Measurements from ENCODE around the gene ATG9A. TPM values are rescaled to one million over a fixed set of nuclear protein-coding genes. Genes with fewer than 3 reads are reported as not detected.
"Not testable (repeated sequence)": the region's sequence is repeated elsewhere in the genome, so short reads cannot be mapped to it uniquely, and the experiment has no call there.

ATG9A gene
- total RNA-seq, 1 experiment from 2014 or later: 16.6 TPM

- Histone ChIP-seq H3K9me3 (ENCODE audit: low read length) (peaks cover 6% of the 10 kb centered on the region), H3K4me3 (ENCODE audit: low read length) (peak overlapping the region; percentile 76; the same call in 1 of the 2 replicates), H4K20me1 (ENCODE audit: insufficient read depth, low read depth, low read length) (no peaks in the 10 kb centered on the region), H3K27me3 (ENCODE audit: low read length) (no peaks in the 10 kb centered on the region), H3K4me2 (ENCODE audit: low read depth, low read length, poor library complexity, severe bottlenecking) (peak overlapping the region; percentile 85), H3K9ac (ENCODE audit: low read length) (peak overlapping the region; percentile 86), H3K4me1 (ENCODE audit: low read length) (peaks cover 16% of the 10 kb centered on the region), H3K79me2 (ENCODE audit: low read length) (no peaks in the 10 kb centered on the region), H3K9me2 (replicated peaks; ENCODE audit: insufficient read depth, low read length) (no peaks in the 10 kb centered on the region), H3K36me3 (ENCODE audit: insufficient read depth, low read length) (peaks cover 13% of the 10 kb centered on the region), H2AFZ (ENCODE audit: low read length) (no peak overlapping the region), H3K27ac (ENCODE audit: low read length) (no peak overlapping the region)
- peak; percentile 37 for DNase-seq
Observed at GRCh38 chr2:219207884-219208740, 21.3 kb downstream of the ATG9A start.

- peaks cover 16% of the 10 kb centered on the region for H3K4me1 ChIP-seq (ENCODE audit: low read length)
- DNase-seq: peak; percentile 41
- peak overlapping the region; percentile 86 for H3K9ac ChIP-seq (ENCODE audit: low read length)
Observed at GRCh38 chr2:219207134-219207883, 22.1 kb downstream of the ATG9A start.

GRCh38 chr2:219206328-219207133 is 22.9 kb downstream of the ATG9A start, which contains the start of gene ZFAND2B:
Gene ZFAND2B, plus strand, starts transcription at chr2:219206782. Its CDS starts 206 bp downstream, at chr2:219206988.
- Histone ChIP-seq H3K4me1 (ENCODE audit: low read length) (peaks cover 16% of the 10 kb centered on the region), H2AFZ (ENCODE audit: low read length) (peak within 1 kb of the TSS; percentile 80), H3K4me2 (ENCODE audit: low read depth, low read length, poor library complexity, severe bottlenecking) (peak within 1 kb of the TSS; percentile 85), H3K9me2 (replicated peaks; ENCODE audit: insufficient read depth, low read length) (no peaks in the 10 kb centered on the region), H3K9me3 (ENCODE audit: low read length) (peaks cover 6% of the 10 kb centered on the region), H3K9ac (ENCODE audit: low read length) (peak within 1 kb of the TSS; percentile 86), H3K36me3 (ENCODE audit: insufficient read depth, low read length) (peaks cover 9% of the 10 kb centered on the region), H3K27me3 (ENCODE audit: low read length) (no peaks in the 10 kb centered on the region), H4K20me1 (ENCODE audit: insufficient read depth, low read depth, low read length) (no peaks in the 10 kb centered on the region), H3K4me3 (ENCODE audit: low read length) (peak within 1 kb of the TSS; percentile 76), H3K27ac (ENCODE audit: low read length) (peak within 1 kb of the TSS; percentile 68), H3K79me2 (ENCODE audit: low read length) (no peaks in the 10 kb centered on the region)
- peak; percentile 98 for DNase-seq

More at GRCh38 chr2:219207134-219207883, 22.1 kb downstream of the ATG9A start:
- Histone ChIP-seq H3K27ac (ENCODE audit: low read length) (peak overlapping the region; percentile 68; the same call in 1 of the 2 replicates), H3K27me3 (ENCODE audit: low read length) (no peaks in the 10 kb centered on the region), H2AFZ (ENCODE audit: low read length) (no peak overlapping the region), H3K4me3 (ENCODE audit: low read length) (peak overlapping the region; percentile 76), H3K79me2 (ENCODE audit: low read length) (no peaks in the 10 kb centered on the region), H3K4me2 (ENCODE audit: low read depth, low read length, poor library complexity, severe bottlenecking) (peak overlapping the region; percentile 85), H4K20me1 (ENCODE audit: insufficient read depth, low read depth, low read length) (no peaks in the 10 kb centered on the region), H3K36me3 (ENCODE audit: insufficient read depth, low read length) (peaks cover 9% of the 10 kb centered on the region), H3K9me3 (ENCODE audit: low read length) (peaks cover 6% of the 10 kb centered on the region), H3K9me2 (replicated peaks; ENCODE audit: insufficient read depth, low read length) (no peaks in the 10 kb centered on the region)

GRCh38 chr2:219205981-219206327 is 23.5 kb downstream of the ATG9A start:
- DNase-seq: no peak
- peak overlapping the region; percentile 76 for H3K4me3 ChIP-seq (ENCODE audit: low read length)
- H3K27ac ChIP-seq (ENCODE audit: low read length): peak overlapping the region; percentile 68
- no peaks in the 10 kb centered on the region for H3K79me2 ChIP-seq (ENCODE audit: low read length)
- H3K4me2 ChIP-seq (ENCODE audit: low read depth, low read length, poor library complexity, severe bottlenecking): peak overlapping the region; percentile 85
- H3K9me3 ChIP-seq (ENCODE audit: low read length): peaks cover 6% of the 10 kb centered on the region
- peak overlapping the region; percentile 86 for H3K9ac ChIP-seq (ENCODE audit: low read length)
- peak overlapping the region; percentile 80 for H2AFZ ChIP-seq (ENCODE audit: low read length)
- H4K20me1 ChIP-seq (ENCODE audit: insufficient read depth, low read depth, low read length): no peaks in the 10 kb centered on the region
- peaks cover 9% of the 10 kb centered on the region for H3K36me3 ChIP-seq (ENCODE audit: insufficient read depth, low read length)
- peaks cover 16% of the 10 kb centered on the region for H3K4me1 ChIP-seq (ENCODE audit: low read length)
- no peaks in the 10 kb centered on the region for H3K9me2 ChIP-seq (replicated peaks; ENCODE audit: insufficient read depth, low read length)
- no peaks in the 10 kb centered on the region for H3K27me3 ChIP-seq (ENCODE audit: low read length)

GRCh38 chr2:219205165-219205538 is 24.3 kb downstream of the ATG9A start:
- no peak overlapping the region for H2AFZ ChIP-seq (ENCODE audit: low read length)

GRCh38 chr2:219204425-219205164 is 24.8 kb downstream of the ATG9A start:
- Histone ChIP-seq H3K4me2 (ENCODE audit: low read depth, low read length, poor library complexity, severe bottlenecking) (no peak overlapping the region), H3K4me1 (ENCODE audit: low read length) (peaks cover 16% of the 10 kb centered on the region), H3K9ac (ENCODE audit: low read length) (no peak overlapping the region), H4K20me1 (ENCODE audit: insufficient read depth, low read depth, low read length) (no peaks in the 10 kb centered on the region), H3K9me3 (ENCODE audit: low read length) (peaks cover 6% of the 10 kb centered on the region), H3K36me3 (ENCODE audit: insufficient read depth, low read length) (peaks cover 9% of the 10 kb centered on the region), H2AFZ (ENCODE audit: low read length) (no peak overlapping the region), H3K4me3 (ENCODE audit: low read length) (no peak overlapping the region), H3K27ac (ENCODE audit: low read length) (no peak overlapping the region), H3K9me2 (replicated peaks; ENCODE audit: insufficient read depth, low read length) (no peaks in the 10 kb centered on the region), H3K79me2 (ENCODE audit: low read length) (no peaks in the 10 kb centered on the region), H3K27me3 (ENCODE audit: low read length) (no peaks in the 10 kb centered on the region)
- DNase-seq: peak; percentile 44

More at GRCh38 chr2:219205165-219205538, 24.3 kb downstream of the ATG9A start:
- H3K4me1 ChIP-seq (ENCODE audit: low read length): peaks cover 16% of the 10 kb centered on the region
- no peaks in the 10 kb centered on the region for H3K9me2 ChIP-seq (replicated peaks; ENCODE audit: insufficient read depth, low read length)
- peaks cover 6% of the 10 kb centered on the region for H3K9me3 ChIP-seq (ENCODE audit: low read length)
- H3K36me3 ChIP-seq (ENCODE audit: insufficient read depth, low read length): peaks cover 9% of the 10 kb centered on the region
- H3K27me3 ChIP-seq (ENCODE audit: low read length): no peaks in the 10 kb centered on the region
- H3K4me3 ChIP-seq (ENCODE audit: low read length): no peak overlapping the region
- H3K79me2 ChIP-seq (ENCODE audit: low read length): no peaks in the 10 kb centered on the region
- DNase-seq: peak; percentile 30
- no peaks in the 10 kb centered on the region for H4K20me1 ChIP-seq (ENCODE audit: insufficient read depth, low read depth, low read length)
- H3K9ac ChIP-seq (ENCODE audit: low read length): no peak overlapping the region
- no peak overlapping the region for H3K4me2 ChIP-seq (ENCODE audit: low read depth, low read length, poor library complexity, severe bottlenecking)
- no peak overlapping the region for H3K27ac ChIP-seq (ENCODE audit: low read length)

- H3K36me3 ChIP-seq (ENCODE audit: insufficient read depth, low read length); H2AFZ ChIP-seq (ENCODE audit: low read length); H3K9me2 ChIP-seq (replicated peaks; ENCODE audit: insufficient read depth, low read length); H3K4me2 ChIP-seq (ENCODE audit: low read depth, low read length, poor library complexity, severe bottlenecking); H3K9me3 ChIP-seq (ENCODE audit: low read length); DNase-seq; H4K20me1 ChIP-seq (ENCODE audit: insufficient read depth, low read depth, low read length); H3K9ac ChIP-seq (ENCODE audit: low read length); H3K4me3 ChIP-seq (ENCODE audit: low read length); H3K27ac ChIP-seq (ENCODE audit: low read length); H3K4me1 ChIP-seq (ENCODE audit: low read length); H3K79me2 ChIP-seq (ENCODE audit: low read length); H3K27me3 ChIP-seq (ENCODE audit: low read length): not testable (repeated sequence)
Observed at GRCh38 chr2:219201331-219201730, 28.1 kb downstream of the ATG9A start.

Data from Karpas-422 (cell line).